Activated T-cell treated with anti-CD3 and anti-CD28 coated beads, Interleukin-2, amount 50 U/mL, for 72 hours (primary cell): ENCODE measurements around the gene ASCL4. TPM values are rescaled to one million over a fixed set of nuclear protein-coding genes. Genes with fewer than 3 reads are reported as not detected.

ENCODE experiments used
- ATAC-seq, 2 donors: fragments of 150-1000 bp; cut with Tn5 transposase; replicated peaks in 1 of 2; 2 replicates each; pipeline ENCODE4 v1.10.0; 2021; ENCODE audit warnings: moderate library complexity in 2 of 2, mild to moderate bottlenecking in 1 of 2
- DNase-seq, 2 donors: peaks; one replicate each; pipeline ENCODE4 v3.0.0; 2021 to 2022; ENCODE audit warnings: mixed read lengths in 1 of 2
- H3K27ac Mint-ChIP-seq: one replicate; pipeline ENCODE4 v1.8.0; 2022; ENCODE audit warnings: mild to moderate bottlenecking, moderate library complexity, mixed read lengths
- H3K27me3 Mint-ChIP-seq: one replicate; pipeline ENCODE4 v1.8.0; 2022; ENCODE audit warnings: low read depth, mixed read lengths
- H3K36me3 Mint-ChIP-seq, 2 donors: one replicate each; pipeline ENCODE4 v1.8.0; 2022; ENCODE audit warnings: mixed read lengths in 2 of 2, mild to moderate bottlenecking in 1 of 2; ENCODE audit not compliant: insufficient read depth in 2 of 2
- H3K4me1 Mint-ChIP-seq: one replicate; pipeline ENCODE4 v1.8.0; 2022; ENCODE audit warnings: low read depth, mixed read lengths
- H3K4me3 Mint-ChIP-seq, 2 donors: one replicate each; pipeline ENCODE4 v1.8.0; 2022; ENCODE audit warnings: mild to moderate bottlenecking in 2 of 2, mixed read lengths in 2 of 2, moderate library complexity in 2 of 2
- H3K9me3 Mint-ChIP-seq, 2 donors: one replicate each; pipeline ENCODE4 v1.8.0; 2022; ENCODE audit warnings: mixed read lengths in 2 of 2
- total RNA-seq, 2 donors: library from RNA; stranded (reverse); gene quantifications; one replicate each; pipeline ENCODE4 v1.2.3, GENCODE V29; 2022

The ASCL4 gene
- total RNA-seq, 2 donors from 2014 or later = not detected

DNA sequence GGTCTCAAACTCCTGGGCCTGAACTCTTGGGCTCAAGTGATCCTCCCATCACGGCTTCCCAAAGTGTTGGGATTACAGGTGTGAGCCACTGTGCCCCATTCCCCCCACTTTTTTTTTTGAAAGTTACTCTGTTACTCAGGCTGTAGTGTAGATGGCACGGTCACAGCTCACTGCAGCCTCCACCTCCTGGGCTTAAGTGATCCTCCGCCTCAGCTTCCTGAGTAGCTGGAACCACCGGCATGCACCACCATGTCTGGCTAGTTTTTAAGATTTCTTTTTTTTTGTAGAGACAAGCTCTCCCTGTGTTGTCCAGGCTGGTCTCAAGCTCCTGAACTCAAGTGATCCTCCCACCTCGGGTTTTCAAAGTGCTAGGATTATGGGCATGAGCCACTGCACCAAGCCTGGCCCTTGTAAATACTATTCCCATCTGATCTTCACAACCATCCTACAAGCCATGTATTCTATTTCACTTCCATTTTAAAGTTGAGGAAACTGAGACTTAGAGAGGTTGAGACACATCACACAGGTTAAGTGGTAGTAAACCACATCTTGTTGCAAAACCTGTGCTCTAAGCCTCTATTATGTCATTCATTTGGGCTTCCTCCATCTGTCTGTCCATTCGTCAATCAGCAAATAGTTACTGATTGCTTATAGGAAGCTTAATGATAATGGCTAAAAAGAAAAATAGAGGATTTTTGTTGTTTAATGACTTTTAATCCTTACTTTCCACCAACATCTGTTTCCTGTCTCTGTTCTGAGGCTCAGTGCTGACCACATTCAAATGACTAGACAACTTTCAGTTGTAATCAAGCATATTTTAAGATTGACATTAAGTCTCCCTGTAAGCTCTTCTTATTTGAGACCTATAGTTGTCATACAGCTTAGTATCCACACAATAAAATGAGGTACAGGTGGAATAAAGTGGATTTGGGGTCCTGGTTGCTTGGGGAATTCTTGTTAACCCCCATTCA lies 9.2 kb downstream of the ASCL4 start:
- H3K27me3 Mint-ChIP-seq = peaks cover 27% of the 10 kb centered on the region
- H3K27ac Mint-ChIP-seq = peak overlapping the region; percentile 6
- no peak for ATAC-seq
- H3K36me3 Mint-ChIP-seq = no peaks in the 10 kb centered on the region
- no peak overlapping the region for H3K4me3 Mint-ChIP-seq
- DNase-seq = no peak
- H3K4me1 Mint-ChIP-seq = peaks cover 6% of the 10 kb centered on the region
- H3K9me3 Mint-ChIP-seq = no peaks in the 10 kb centered on the region

DNA sequence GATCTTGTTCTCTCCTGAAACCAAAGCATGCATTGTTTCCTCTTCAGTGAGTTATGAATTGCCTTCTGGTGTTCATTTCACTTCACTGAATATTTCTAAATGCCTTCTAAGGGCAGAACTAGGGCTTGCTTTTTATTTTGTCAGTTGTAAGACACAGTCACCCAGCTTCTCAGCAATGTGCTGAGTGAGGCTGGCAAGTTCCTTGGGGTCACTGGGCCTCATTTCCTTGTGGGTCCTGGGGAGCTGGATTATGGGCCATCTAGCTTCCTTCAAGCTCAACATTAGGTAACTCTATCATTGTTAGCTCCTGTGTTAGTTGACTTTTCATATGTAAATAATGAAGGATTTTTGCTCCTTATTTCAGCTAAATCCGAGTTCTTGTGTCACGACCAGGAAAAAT lies 13.8 kb downstream of the ASCL4 start:
- Mint-ChIP-seq H3K4me1 (peaks cover 6% of the 10 kb centered on the region), H3K36me3 (peaks cover 0 to 3% of the 10 kb centered on the region in 2 donors), H3K9me3 (peaks cover 0 to 2% of the 10 kb centered on the region in 2 donors), H3K4me3 (no peak overlapping the region), H3K27me3 (peaks cover 14% of the 10 kb centered on the region), H3K27ac (no peak overlapping the region)
- ATAC-seq (no peak), DNase-seq (no peak)

DNA sequence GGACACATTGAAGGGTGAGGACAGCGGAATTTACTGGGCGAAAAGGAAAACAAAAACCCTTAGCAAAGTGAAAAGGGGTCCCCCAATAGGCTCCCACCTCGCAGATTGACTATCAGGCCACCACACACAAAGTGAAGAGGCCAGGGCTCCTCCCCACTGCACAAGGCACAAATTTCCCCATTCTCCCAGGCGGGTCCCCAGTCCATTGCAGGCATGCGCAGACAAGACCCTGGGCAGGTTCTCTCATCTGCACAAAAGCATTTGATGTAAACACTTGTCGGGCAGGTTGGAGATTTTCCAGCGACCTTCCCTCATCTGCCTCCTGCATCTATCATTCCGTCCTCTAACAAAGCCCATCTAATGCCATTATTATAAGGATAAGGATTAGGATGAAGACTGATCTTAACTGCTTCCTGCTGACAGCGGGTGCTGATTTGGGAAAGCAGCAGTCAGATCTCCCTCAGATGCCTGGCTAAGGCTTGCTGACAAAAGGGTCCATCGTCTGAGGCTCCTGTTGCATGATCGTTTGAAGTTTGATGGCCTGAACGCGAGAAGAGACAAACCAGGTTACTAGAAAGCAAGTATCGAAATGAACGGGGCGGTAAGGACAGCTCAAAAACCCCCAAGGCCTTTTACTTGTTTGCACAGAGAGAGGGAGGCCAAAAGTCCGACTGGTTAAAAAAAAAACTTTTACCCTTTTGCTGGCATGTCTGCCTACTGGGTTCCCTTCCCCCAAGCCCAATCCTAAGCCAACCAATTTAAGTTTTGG lies 14.4 kb downstream of the ASCL4 start:
- Mint-ChIP-seq H3K27ac (no peak overlapping the region), H3K4me3 (no peak overlapping the region), H3K27me3 (peaks cover 8% of the 10 kb centered on the region)

DNA sequence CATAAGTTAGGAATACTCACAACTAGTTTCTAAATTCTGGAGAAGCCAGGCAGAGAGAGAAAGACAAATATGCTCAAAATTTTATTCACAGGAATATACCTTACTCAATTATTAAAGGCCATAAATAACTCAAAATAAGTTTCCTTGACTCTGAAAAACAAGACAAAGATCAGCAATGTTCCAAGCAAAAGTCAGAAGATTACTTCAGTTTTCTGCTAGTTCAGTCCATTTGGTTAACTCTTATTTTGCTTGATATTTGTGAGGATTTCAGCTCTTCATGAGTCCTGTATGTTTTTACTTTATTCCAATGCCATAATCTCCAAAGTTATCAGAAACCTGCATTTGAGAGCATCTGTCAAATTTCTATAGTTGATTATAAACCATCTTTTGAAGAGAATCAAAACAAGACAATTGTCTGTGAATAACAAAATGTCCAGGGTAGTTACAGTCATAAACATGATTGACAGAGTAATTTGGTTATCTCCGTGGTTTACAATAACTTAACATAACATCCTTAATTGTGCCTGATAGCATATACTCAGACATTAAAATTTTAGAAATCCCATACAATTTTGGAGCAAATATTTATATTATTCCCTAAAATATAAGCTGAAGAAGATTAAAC lies 17.1 kb downstream of the ASCL4 start:
- no peak for DNase-seq
- H3K27ac Mint-ChIP-seq = no peak overlapping the region
- H3K4me1 Mint-ChIP-seq = no peaks in the 10 kb centered on the region
- ATAC-seq = no peak
- H3K4me3 Mint-ChIP-seq = no peak overlapping the region
- H3K36me3 Mint-ChIP-seq = peaks cover 0 to 3% of the 10 kb centered on the region in 2 donors
- peaks cover 0 to 3% of the 10 kb centered on the region in 2 donors for H3K9me3 Mint-ChIP-seq
- peaks cover 31% of the 10 kb centered on the region for H3K27me3 Mint-ChIP-seq

More for the DNA sequence above, 14.4 kb downstream of the ASCL4 start:
- Mint-ChIP-seq H3K4me1 (peaks cover 4% of the 10 kb centered on the region), H3K9me3 (peaks cover 0 to 3% of the 10 kb centered on the region in 2 donors), H3K36me3 (peaks cover 0 to 3% of the 10 kb centered on the region in 2 donors)
- DNase-seq (no peak), ATAC-seq (no peak)

DNA sequence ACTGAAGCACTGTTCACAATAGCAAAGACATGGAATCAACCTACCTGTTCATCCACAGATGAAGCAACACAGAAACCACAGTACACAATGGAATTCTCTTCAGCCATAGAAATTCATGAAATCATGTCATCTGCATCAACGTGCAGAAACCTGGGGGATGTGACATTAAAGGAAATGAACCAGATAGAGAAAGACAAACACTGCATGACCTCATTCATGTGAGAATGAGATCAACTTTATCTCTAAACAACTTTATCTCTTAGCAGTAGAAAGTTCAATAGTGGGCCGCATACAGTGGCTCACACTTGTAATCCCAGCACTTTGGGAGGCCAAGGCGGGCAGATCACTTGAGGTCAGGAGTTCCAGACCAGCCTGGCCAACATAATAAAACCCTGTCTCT lies 19.9 kb downstream of the ASCL4 start:
- Mint-ChIP-seq H3K36me3 (peaks cover 0 to 3% of the 10 kb centered on the region in 2 donors), H3K4me1 (no peaks in the 10 kb centered on the region), H3K9me3 (peaks cover 0 to 3% of the 10 kb centered on the region in 2 donors), H3K4me3 (no peak overlapping the region), H3K27ac (no peak overlapping the region), H3K27me3 (peaks cover 38% of the 10 kb centered on the region)
- ATAC-seq (no peak), DNase-seq (no peak)

DNA sequence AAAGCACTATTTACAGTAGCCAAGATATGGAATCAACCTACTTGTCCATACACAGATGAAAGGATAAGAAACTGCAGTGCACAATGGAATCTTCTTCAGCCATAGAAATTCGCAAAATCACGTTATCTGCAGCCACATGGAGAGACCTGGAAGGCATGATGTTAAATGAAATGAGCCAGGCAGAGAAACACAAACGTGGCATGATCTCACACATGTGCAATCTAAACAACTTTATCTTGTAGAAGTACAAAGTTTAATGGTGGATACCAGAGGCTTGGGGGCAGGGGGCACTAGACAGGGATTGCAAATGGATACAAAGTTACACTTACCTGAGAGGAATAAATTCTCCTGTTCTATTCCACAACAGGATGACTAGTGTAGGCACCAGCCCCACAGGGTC lies 24.1 kb downstream of the ASCL4 start:
- H3K27ac Mint-ChIP-seq = no peak overlapping the region
- no peaks in the 10 kb centered on the region for H3K4me1 Mint-ChIP-seq
- H3K9me3 Mint-ChIP-seq = no peaks in the 10 kb centered on the region
- H3K36me3 Mint-ChIP-seq = no peaks in the 10 kb centered on the region
- H3K4me3 Mint-ChIP-seq = no peak overlapping the region
- DNase-seq (no peak), ATAC-seq (no peak)
- peaks cover 38% of the 10 kb centered on the region for H3K27me3 Mint-ChIP-seq

DNA sequence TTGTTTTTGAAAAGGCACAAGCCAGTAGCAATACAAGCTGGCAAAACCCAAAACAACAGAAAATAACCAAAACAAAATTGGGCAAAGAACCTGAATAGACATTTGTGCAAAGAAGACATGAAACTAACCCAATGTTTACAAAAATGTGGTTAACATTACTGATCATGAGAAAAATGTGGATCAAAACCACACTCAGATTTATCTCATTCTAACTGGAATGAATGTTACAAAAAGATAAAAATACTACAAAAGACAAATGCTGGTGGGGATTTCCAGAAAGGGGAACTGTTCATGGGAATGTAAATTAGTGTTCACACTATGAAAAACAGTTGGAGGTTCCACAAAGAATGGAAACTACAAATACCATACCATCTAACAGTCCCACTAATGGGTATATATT lies 26.6 kb downstream of the ASCL4 start:
- no peak for DNase-seq
- Mint-ChIP-seq H3K9me3 (no peaks in the 10 kb centered on the region), H3K36me3 (no peaks in the 10 kb centered on the region), H3K27me3 (peaks cover 18% of the 10 kb centered on the region), H3K4me1 (no peaks in the 10 kb centered on the region), H3K4me3 (no peak overlapping the region), H3K27ac (no peak overlapping the region)
- ATAC-seq = no peak

DNA sequence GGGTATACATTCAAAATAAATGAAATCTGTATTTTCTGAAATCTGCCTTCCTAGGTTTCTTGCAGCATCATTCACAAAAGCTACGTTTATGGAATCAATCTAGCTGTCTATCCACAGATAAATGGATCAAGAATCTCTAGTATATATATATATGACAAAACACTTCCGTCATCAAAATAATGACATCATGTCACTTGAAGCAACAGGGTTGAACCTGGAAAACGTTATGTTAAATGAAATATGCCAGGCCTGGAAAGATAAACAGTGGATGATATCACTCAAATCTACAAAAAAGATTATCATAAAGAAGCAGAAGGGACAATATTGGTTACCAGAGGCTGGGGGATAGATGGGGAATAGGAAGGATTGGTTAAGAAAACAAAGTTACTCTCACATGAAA lies 28.6 kb downstream of the ASCL4 start:
- Mint-ChIP-seq H3K4me1 (no peaks in the 10 kb centered on the region), H3K9me3 (no peaks in the 10 kb centered on the region), H3K4me3 (no peak overlapping the region), H3K27me3 (peaks cover under 1% of the 10 kb centered on the region), H3K36me3 (no peaks in the 10 kb centered on the region), H3K27ac (no peak overlapping the region)
- DNase-seq = no peak
- ATAC-seq = no peak

DNA sequence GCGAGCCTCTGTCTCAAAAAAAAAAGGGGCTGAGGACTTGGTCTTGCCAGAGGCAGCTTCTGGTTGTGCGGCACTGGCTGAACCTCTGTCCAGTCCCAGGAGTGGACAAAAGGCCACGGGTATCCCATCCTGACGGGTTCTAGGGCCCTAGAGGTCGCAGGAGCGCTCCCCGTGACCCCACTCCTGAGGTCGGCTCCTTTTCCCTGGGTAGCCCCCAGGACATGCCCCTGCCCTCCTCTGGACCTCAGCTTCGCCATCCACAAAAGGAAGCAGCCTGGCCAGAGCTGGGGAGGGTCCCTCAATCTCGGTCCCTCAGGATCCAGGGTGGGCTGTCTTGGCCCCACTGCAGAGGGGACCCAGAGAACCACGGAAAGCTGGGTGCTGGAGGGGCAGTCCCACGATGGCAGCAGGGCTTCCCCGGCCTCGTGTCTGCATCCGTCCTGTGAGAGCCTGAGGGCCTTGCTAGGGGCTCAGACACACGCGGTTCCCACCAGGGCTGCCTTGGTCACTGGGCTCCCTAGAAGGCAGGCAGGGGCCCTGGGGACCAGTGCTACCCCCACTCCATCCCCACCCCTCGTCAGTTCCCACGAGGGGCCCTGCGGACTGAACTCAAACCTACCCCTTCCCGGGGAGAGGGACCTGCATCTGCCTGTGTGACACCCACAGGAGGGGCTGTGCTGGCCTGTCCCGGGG lies 31.1 kb downstream of the ASCL4 start:
- Mint-ChIP-seq H3K4me3 (no peak overlapping the region), H3K9me3 (no peaks in the 10 kb centered on the region), H3K4me1 (no peaks in the 10 kb centered on the region), H3K27me3 (peaks cover 9% of the 10 kb centered on the region), H3K36me3 (no peaks in the 10 kb centered on the region), H3K27ac (no peak overlapping the region)
- ATAC-seq (no peak), DNase-seq (no peak)

DNA sequence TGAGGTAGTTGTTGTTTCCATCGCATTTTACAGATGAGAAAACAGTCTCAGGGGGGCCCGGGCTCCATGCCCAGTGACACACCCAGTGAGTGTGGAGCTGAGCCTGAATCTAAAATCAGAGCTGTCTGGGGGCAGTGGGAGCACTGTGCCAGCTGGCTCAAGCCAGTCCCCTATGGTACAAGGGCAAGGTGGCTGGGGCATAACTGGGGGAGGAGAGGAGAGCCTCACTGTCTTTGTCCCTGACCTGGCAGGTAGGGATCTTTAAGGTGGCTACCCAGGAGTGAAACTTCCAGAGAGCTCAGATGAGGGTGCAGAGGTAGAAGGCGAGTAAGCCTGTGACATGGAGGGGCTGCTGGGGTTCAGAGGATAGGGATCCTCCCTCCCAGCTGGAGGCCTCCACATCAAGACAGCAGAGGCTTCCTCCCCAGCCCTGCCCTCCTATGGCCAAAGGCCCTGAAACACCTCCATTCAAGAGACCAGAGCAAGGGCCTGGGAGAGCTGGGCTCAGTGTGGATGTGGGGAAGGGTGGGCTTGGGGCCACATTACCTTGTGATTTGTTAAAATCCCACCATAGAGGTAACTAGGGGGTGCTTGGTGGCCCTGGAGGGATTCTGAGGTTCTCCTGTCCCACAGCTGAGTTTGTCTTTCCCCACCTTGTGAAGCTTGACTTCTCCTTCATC lies 33.1 kb downstream of the ASCL4 start:
- H3K4me3 Mint-ChIP-seq = no peak overlapping the region
- ATAC-seq = no peak
- no peaks in the 10 kb centered on the region for H3K9me3 Mint-ChIP-seq
- peaks cover 9% of the 10 kb centered on the region for H3K27me3 Mint-ChIP-seq
- no peak for DNase-seq
- no peaks in the 10 kb centered on the region for H3K36me3 Mint-ChIP-seq
- no peaks in the 10 kb centered on the region for H3K4me1 Mint-ChIP-seq
- H3K27ac Mint-ChIP-seq = peak overlapping the region; percentile 38

DNA sequence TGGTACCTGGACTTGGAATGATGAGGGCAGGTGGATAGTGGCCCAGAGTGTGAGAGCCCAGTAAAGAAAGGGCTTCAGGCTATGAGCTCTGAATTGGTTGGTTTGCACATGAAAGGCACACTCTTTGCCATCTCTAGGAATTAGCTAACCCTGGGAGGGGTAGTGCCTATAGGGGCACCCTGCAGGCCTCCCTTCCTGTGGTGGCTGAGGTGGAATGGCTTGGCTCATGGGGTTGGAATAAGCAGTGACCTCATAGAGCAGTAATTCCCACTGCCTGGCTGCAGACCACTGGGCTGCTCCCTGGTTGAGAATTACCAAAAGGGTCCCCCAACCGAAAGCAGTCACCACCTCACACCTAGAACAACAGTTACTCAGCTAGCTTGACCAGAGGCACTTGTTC lies 42.7 kb downstream of the ASCL4 start:
- Mint-ChIP-seq H3K27ac (no peak overlapping the region), H3K4me1 (no peaks in the 10 kb centered on the region), H3K9me3 (peaks cover 6 to 12% of the 10 kb centered on the region in 2 donors), H3K36me3 (peaks cover 5 to 10% of the 10 kb centered on the region in 2 donors), H3K4me3 (no peak overlapping the region), H3K27me3 (peaks cover 11% of the 10 kb centered on the region)
- no peak for DNase-seq
- ATAC-seq = no peak

DNA sequence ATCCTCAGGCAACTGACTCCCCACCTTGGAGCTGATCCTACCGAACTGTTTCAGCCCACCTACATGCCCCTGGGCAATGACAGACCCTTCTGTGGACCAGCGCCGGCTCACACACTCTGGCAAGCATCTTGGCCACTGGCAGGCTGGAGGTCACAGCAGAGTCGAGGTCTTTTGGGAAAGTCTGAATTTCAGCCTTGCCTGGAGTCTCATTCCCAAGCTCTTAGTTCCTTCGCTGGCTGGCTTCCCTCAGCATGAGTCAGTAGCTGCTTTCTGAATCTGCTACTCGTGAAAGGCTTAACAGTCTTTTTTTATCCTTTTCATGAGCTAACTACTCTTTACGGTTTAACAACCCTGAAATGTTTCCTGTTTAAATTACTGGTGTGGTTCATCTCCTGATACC lies 44.5 kb downstream of the ASCL4 start:
- Mint-ChIP-seq H3K9me3 (peaks cover 6 to 12% of the 10 kb centered on the region in 2 donors), H3K27ac (no peak overlapping the region), H3K4me1 (no peaks in the 10 kb centered on the region), H3K4me3 (no peak overlapping the region), H3K27me3 (peaks cover 17% of the 10 kb centered on the region), H3K36me3 (peaks cover 5 to 10% of the 10 kb centered on the region in 2 donors)
- no peak for ATAC-seq
- no peak for DNase-seq
